ENCODE measurements around the gene SRR.

SRR gene

GRCh38 chr17:2373179-2373578, 69.4 kb downstream of the SRR start:
- no peak for DNase-seq
